NK-92 (cell line): Measurements from ENCODE around the gene NATD1.
"Not testable (repeated sequence)": the region's sequence is repeated elsewhere in the genome, so short reads cannot be mapped to it uniquely, and the experiment has no call there.

ENCODE experiments used
- DNase-seq: peaks from one replicate; lab custom pipeline; 2025; ENCODE audit not compliant: unreplicated experiment; lab: John Stamatoyannopoulos, UW

Gene NATD1

GRCh38 chr17:21247552-21248258, 5.5 kb downstream of the NATD1 start:
- no peak for DNase-seq

- DNase-seq: no peak
Observed at GRCh38 chr17:21246698-21247097, 6.5 kb downstream of the NATD1 start.

- no peak for DNase-seq
Observed at GRCh38 chr17:21245639-21246084, 7.5 kb downstream of the NATD1 start.

GRCh38 chr17:21243516-21244303, 9.5 kb downstream of the NATD1 start:
- no peak for DNase-seq

- no peak for DNase-seq
Observed at GRCh38 chr17:21242780-21243515, 10.3 kb downstream of the NATD1 start.

- DNase-seq: no peak
Observed at GRCh38 chr17:21242026-21242697, 11.0 kb downstream of the NATD1 start.

- no peak for DNase-seq
Observed at GRCh38 chr17:21241564-21241963, 11.6 kb downstream of the NATD1 start.

GRCh38 chr17:21240369-21241055, 12.7 kb downstream of the NATD1 start:
- DNase-seq: no peak

GRCh38 chr17:21239680-21240368, 13.4 kb downstream of the NATD1 start:
- no peak for DNase-seq

- no peak for DNase-seq
Observed at GRCh38 chr17:21235921-21236320, 17.3 kb downstream of the NATD1 start.

- DNase-seq: no peak
Observed at GRCh38 chr17:21233581-21234347, 19.4 kb downstream of the NATD1 start.

GRCh38 chr17:21232033-21232749, 21.0 kb downstream of the NATD1 start:
- DNase-seq: no peak

GRCh38 chr17:21231533-21231932, 21.7 kb downstream of the NATD1 start:
- no peak for DNase-seq

- no peak for DNase-seq
Observed at GRCh38 chr17:21228845-21229244, 24.4 kb downstream of the NATD1 start.

GRCh38 chr17:21228111-21228510, 25.1 kb downstream of the NATD1 start:
- no peak for DNase-seq

GRCh38 chr17:21227277-21227676, 25.9 kb downstream of the NATD1 start:
- DNase-seq: not testable (repeated sequence)

GRCh38 chr17:21223086-21223485, 30.1 kb downstream of the NATD1 start:
- DNase-seq: no peak

- DNase-seq: no peak
Observed at GRCh38 chr17:21218831-21219380, 34.3 kb downstream of the NATD1 start.
